SKM-1 (cell line): ENCODE data around the gene ATP7B.
"Not testable (repeated sequence)": the region's sequence is repeated elsewhere in the genome, so short reads cannot be mapped to it uniquely, and the experiment has no call there.

Experiments used
- DNase-seq: peaks from one replicate; lab custom pipeline; 2025; ENCODE audit not compliant: unreplicated experiment; lab: John Stamatoyannopoulos, UW

The ATP7B gene

GRCh38 chr13:51924756-51925544 is 86.3 kb downstream of the ATP7B start:
- no peak for DNase-seq

GRCh38 chr13:51923983-51924539 is 87.2 kb downstream of the ATP7B start:
- no peak for DNase-seq

- DNase-seq = no peak
Measured at GRCh38 chr13:51922771-51923480, 88.3 kb downstream of the ATP7B start.

- no peak for DNase-seq
Measured at GRCh38 chr13:51921790-51922740, 89.2 kb downstream of the ATP7B start.

GRCh38 chr13:51920786-51921185 is 90.5 kb downstream of the ATP7B start:
- DNase-seq = no peak

- DNase-seq = no peak
Measured at GRCh38 chr13:51920267-51920666, 91.0 kb downstream of the ATP7B start.

GRCh38 chr13:51919531-51919930 is 91.7 kb downstream of the ATP7B start:
- DNase-seq = no peak

GRCh38 chr13:51916962-51917361 is 94.3 kb downstream of the ATP7B start:
- DNase-seq = no peak

GRCh38 chr13:51916051-51916818 is 95.0 kb downstream of the ATP7B start:
- no peak for DNase-seq

- DNase-seq = no peak
Measured at GRCh38 chr13:51914137-51914493, 97.1 kb downstream of the ATP7B start.

- no peak for DNase-seq
Measured at GRCh38 chr13:51913421-51914136, 97.7 kb downstream of the ATP7B start.

- no peak for DNase-seq
Measured at GRCh38 chr13:51912511-51913225, 98.6 kb downstream of the ATP7B start.

GRCh38 chr13:51912091-51912490 is 99.2 kb downstream of the ATP7B start:
- DNase-seq = no peak

- DNase-seq = no peak
Measured at GRCh38 chr13:51910508-51910907, 100.7 kb downstream of the ATP7B start.

- DNase-seq = not testable (repeated sequence)
Measured at GRCh38 chr13:51909265-51909664, 102.0 kb downstream of the ATP7B start.

GRCh38 chr13:51907040-51907732 is 104.1 kb downstream of the ATP7B start:
- no peak for DNase-seq

- DNase-seq = no peak
Measured at GRCh38 chr13:51906581-51906980, 104.7 kb downstream of the ATP7B start.

- DNase-seq = no peak
Measured at GRCh38 chr13:51905787-51906186, 105.5 kb downstream of the ATP7B start.
